ENCODE measurements around the gene GPR146. TPM values are rescaled to one million over a fixed set of nuclear protein-coding genes. Genes with fewer than 3 reads are reported as not detected.
"Not testable (repeated sequence)": the region's sequence is repeated elsewhere in the genome, so short reads cannot be mapped to it uniquely, and the experiment has no call there.

Gene GPR146
- total and polyA plus RNA-seq, 2 of the 8 experiments (the other 6 are each of a cell fraction or from before 2014, with no cell fraction given) = 1.8 to 2.7 TPM

GRCh38 chr7:1034769-1035168 is 9.6 kb upstream of the GPR146 start:
- H3K4me2 ChIP-seq (ENCODE audit: insufficient read depth in 1 of 2, low read depth in 2 of 2, low read length in 2 of 2); H3K79me1 ChIP-seq (ENCODE audit: low read depth, low read length); H3K23ac ChIP-seq (ENCODE audit: insufficient read length); H3K23me2 ChIP-seq (ENCODE audit: low read depth, low read length); H2BK5ac ChIP-seq (ENCODE audit: low read depth, low read length); H3K18ac ChIP-seq (ENCODE audit: extremely low read depth, low read length); H2AK5ac ChIP-seq (ENCODE audit: low read depth, low read length); H4K8ac ChIP-seq (ENCODE audit: extremely low read depth, insufficient read depth, low read length); H3K27ac ChIP-seq (ENCODE audit: low read depth, low read length); H3K4ac ChIP-seq (replicated peaks; ENCODE audit: insufficient read length, low read depth, low read length); H3K9ac ChIP-seq (replicated peaks in 1 of 4; ENCODE audit: extremely low read depth in 1 of 4, low read depth in 3 of 4, low read length in 3 of 4); H3K4me3 ChIP-seq (ENCODE audit: extremely low read depth in 1 of 4, insufficient read depth in 2 of 4, low read depth in 3 of 4, low read length in 4 of 4); H2BK120ac ChIP-seq (replicated peaks; ENCODE audit: low read depth, low read length); H2BK12ac ChIP-seq (ENCODE audit: low read depth, low read length); DNase-seq (ENCODE audit: low read depth in 1 of 2, low spot score in 2 of 2); H2AFZ ChIP-seq (ENCODE audit: low read length); H3K36me3 ChIP-seq (ENCODE audit: control insufficient read depth in 2 of 4, insufficient read depth in 4 of 4, low read length in 3 of 4); FAIRE-seq; H3K4me1 ChIP-seq (replicated peaks in 1 of 4; ENCODE audit: control insufficient read depth in 3 of 4, insufficient read depth in 4 of 4, low read length in 3 of 4); H3K14ac ChIP-seq (ENCODE audit: insufficient read length); H4K20me1 ChIP-seq (replicated peaks in 1 of 2; ENCODE audit: control insufficient read depth in 1 of 2, insufficient read depth in 2 of 2, low read length in 2 of 2); H4K5ac ChIP-seq (ENCODE audit: insufficient read length, low read depth, low read length); H3K27me3 ChIP-seq (replicated peaks in 1 of 4; ENCODE audit: control insufficient read depth in 3 of 4, extremely low read depth in 1 of 4, insufficient read depth in 3 of 4, low read length in 3 of 4); H2BK20ac ChIP-seq (ENCODE audit: low read length); H3K56ac ChIP-seq (replicated peaks; ENCODE audit: insufficient read length, low read depth, low read length); H4K91ac ChIP-seq (replicated peaks; ENCODE audit: insufficient read length, low read length); H2BK15ac ChIP-seq (ENCODE audit: low read length); H3K79me2 ChIP-seq (ENCODE audit: control insufficient read depth in 1 of 2, insufficient read depth in 2 of 2, low read length in 2 of 2): not testable (repeated sequence)
- CTCF ChIA-PET (ENCODE audit: partially characterized antibody) = interaction anchor here (0.6 to 2.3 kb wide), 2 partner anchors 25 to 39 kb away, joined by 3 to 4 read pairs; no protein-coding TSS in a partner anchor
- H3K9me3 ChIP-seq (ENCODE audit: insufficient read depth in 2 of 2, low read depth in 1 of 2, low read length in 1 of 2) = peaks cover 10 to 18% of the 10 kb centered on the region in 2 experiments
- WGBS, 2 experiments (ENCODE audit: extremely low coverage in 1 of 2, insufficient coverage in 1 of 2, insufficient read length in 1 of 2, insufficient replicate concordance in 2 of 2, low coverage in 1 of 2, low lambda C conversion rate in 2 of 2, missing lambda C conversion rate in 1 of 2) = 100% methylated on average over 1 of the region's 1 CpG; no CpG with 5 or more reads in 1 of the 2 experiments
- POLR2A ChIA-PET (ENCODE audit: partially characterized antibody) = interaction anchor here (1.0 kb wide), 1 partner anchor 26 kb away, joined by 3 read pairs; no protein-coding TSS in a partner anchor

Measured in H1 (cell line).